GM13976 (cell line): ENCODE measurements around the gene DYNC1I1.

Experiments used
- DNase-seq: peaks from one replicate; pipeline ENCODE4 v3.0.0; 2012; ENCODE audit warnings: low spot score
- in situ Hi-C: fragments of 300-500 bp; cut with MboI; formaldehyde crosslinking; loops from one replicate; pipeline ENCODE4 v1.12.0; 2022; ENCODE audit warnings: low sequenced_read_pairs, mixed read lengths, inconsistent platforms; ENCODE audit not compliant: unreplicated experiment
- TF ChIP-seq, protein P1 (sequence below): IDR thresholded peaks from 2 replicates; pipeline ENCODE4 v1.5.1; 2012; ENCODE audit warnings: borderline replicate concordance, mild to moderate bottlenecking; ENCODE audit not compliant: insufficient read depth; ENCODE audit errors: extremely low read depth, missing control alignments, control extremely low read depth

DYNC1I1 gene

DNA sequence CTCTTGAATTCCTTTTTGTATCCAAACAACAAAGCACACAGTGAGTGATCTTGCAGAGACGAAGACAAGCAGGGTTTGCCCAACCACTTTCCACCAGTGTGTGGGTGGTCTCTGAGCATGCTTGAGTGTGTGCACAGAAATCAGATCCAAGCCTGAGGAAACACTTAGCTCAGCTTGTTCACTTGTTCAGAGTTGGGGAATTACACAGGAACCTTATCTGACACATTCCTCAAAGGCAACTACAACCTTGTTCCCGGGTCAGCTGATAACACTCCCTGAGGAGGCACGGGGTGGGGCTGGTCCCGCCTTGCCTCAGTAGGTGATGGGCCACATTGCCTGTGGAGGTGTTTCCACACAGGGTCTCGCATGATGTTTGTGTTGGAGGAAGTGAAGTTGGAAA, 216.9 kb downstream of the DYNC1I1 start:
- in situ Hi-C loops, result no loop called here
- TF ChIP-seq, protein P1, sequence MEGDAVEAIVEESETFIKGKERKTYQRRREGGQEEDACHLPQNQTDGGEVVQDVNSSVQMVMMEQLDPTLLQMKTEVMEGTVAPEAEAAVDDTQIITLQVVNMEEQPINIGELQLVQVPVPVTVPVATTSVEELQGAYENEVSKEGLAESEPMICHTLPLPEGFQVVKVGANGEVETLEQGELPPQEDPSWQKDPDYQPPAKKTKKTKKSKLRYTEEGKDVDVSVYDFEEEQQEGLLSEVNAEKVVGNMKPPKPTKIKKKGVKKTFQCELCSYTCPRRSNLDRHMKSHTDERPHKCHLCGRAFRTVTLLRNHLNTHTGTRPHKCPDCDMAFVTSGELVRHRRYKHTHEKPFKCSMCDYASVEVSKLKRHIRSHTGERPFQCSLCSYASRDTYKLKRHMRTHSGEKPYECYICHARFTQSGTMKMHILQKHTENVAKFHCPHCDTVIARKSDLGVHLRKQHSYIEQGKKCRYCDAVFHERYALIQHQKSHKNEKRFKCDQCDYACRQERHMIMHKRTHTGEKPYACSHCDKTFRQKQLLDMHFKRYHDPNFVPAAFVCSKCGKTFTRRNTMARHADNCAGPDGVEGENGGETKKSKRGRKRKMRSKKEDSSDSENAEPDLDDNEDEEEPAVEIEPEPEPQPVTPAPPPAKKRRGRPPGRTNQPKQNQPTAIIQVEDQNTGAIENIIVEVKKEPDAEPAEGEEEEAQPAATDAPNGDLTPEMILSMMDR, result no peak
- DNase-seq, result no peak

DNA sequence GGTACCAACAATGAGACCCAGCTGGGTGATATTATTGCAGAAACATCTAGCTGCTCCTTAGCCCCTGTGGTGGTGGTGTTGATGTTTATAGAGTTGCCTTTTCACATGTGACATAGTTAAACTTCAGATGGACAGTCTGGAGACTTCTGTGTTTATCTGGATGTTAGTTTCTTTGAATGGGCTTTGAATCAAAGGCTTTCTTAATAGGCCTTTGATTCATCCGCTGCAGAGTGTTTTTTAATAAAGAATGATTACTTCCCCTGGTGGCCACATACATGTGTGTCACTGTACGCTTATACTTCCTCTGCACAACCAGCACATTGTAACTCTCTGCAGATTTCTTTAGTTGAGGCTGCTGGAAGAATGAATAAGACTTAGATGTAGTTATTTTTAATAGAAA, 221.0 kb downstream of the DYNC1I1 start:
- DNase-seq, result no peak
- TF ChIP-seq, protein P1, result no peak

DNA sequence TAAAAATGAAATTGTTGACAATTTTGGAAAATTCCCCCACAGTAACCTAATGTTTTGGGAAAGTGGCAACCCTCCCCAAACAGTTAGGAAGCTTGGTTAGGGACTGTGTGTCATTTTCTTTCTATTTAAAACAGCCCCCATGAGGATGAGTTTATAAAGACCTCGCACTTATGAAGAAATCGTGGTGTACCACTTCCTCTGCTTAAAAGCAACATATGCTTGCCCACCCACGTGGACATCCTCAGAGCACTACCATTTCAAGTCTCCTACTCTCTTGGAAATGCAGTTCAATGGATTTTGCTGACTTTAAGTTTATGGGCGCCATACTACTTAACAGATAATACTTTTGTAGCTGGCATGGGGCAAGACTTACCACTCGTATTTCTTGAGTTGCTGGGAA, 223.8 kb downstream of the DYNC1I1 start:
- in situ Hi-C loops, result no loop called here
- TF ChIP-seq, protein P1, result no peak
- no peak for DNase-seq

More for the DNA sequence above, 221.0 kb downstream of the DYNC1I1 start:
- in situ Hi-C loops, result no loop called here

DNA sequence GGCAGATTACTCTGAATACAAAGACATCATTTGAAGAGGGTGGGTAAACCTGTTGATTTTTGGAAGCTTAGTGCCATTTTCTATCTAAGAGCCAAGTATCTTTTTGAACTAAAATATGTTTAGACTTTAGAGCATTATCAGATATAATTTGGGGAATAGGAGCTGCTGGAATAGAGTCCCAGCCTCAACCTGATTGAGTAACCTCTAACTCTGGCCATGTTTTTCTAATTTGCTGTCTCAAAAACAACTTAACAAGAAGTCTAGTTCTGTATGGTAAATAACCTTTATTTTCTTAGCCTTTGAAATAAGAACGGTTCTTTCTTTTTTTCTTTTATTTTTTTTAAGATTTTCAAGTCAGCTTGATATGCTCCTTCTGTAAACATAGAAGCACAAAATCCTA, 224.5 kb downstream of the DYNC1I1 start:
- DNase-seq, result no peak
- in situ Hi-C loops, result no loop called here
- TF ChIP-seq, protein P1, result no peak

DNA sequence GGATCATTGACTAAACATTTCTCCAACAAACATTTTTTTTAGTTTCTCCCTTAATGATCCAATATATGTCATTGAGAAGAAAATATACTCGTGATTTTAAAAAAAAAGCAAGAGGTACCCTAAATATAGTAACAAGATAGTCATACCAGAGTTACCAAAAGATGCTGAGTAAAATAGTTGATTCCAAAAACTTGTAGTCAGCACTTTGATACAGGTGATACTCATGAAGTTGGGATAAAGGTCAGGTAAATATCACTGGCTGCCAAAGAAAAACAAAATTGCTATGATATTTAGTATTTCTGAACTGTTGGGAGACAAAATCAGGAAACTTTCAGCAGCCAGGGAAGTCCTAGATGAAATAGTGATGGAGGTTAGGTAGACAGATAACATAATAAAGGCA, 225.3 kb downstream of the DYNC1I1 start:
- in situ Hi-C loops, result no loop called here
- no peak for DNase-seq

DNA sequence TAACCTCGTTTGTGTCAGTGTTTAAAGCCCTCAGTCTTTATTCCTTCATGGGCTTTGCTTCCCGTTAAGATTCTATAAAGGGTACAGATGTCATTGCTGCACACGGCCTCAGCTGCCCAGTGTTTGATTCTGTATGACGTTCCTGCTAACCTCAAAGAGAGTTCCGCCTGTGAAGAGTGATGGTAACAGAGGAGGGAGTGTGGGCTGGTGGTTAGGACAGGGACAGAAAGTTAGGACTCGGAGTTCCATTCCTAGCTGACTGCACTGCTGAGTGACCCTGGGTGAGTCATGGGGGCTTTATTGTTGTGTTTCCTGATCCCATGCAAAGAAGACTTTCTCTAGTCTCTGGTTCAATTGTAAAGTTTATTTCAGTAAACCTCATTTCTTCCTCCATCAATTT, 227.1 kb downstream of the DYNC1I1 start:
- TF ChIP-seq, protein P1, result no peak
- in situ Hi-C loops, result no loop called here
- no peak for DNase-seq

More for the DNA sequence above, 225.3 kb downstream of the DYNC1I1 start:
- TF ChIP-seq, protein P1, result no peak

DNA sequence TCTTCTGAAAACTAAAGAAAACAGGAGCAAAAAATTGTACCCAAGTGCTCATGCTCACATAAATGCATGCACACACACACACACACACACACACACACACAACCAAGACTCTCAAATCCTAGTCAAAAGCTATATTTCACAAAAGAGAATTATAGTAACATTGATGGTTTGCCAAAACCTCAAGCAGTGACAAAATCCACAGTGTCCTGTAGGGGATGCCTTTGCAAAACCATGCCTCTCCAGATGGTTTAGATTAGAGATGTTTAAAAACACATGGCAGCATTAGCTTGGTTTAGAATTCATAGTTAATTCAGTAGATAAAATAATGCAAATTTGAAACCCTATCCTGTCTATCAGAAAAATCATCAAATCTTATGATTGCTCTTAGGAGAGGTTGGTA, 232.2 kb downstream of the DYNC1I1 start:
- TF ChIP-seq, protein P1, result no peak
- in situ Hi-C loops, result no loop called here
- DNase-seq, result no peak
